ENCODE data around the gene SPOCK1.

The SPOCK1 gene

GRCh38 chr5:137040641-137041340 is 458.3 kb downstream of the SPOCK1 start:
- no peak for DNase-seq

GRCh38 chr5:137040024-137040423 is 459.1 kb downstream of the SPOCK1 start:
- DNase-seq, result no peak

- DNase-seq, result no peak
Observed at GRCh38 chr5:137037848-137038247, 461.3 kb downstream of the SPOCK1 start.

GRCh38 chr5:137036640-137037039 is 462.5 kb downstream of the SPOCK1 start:
- no peak for DNase-seq

GRCh38 chr5:137035480-137035878 is 463.6 kb downstream of the SPOCK1 start:
- no peak for DNase-seq

GRCh38 chr5:137034764-137035479 is 464.2 kb downstream of the SPOCK1 start:
- no peak for DNase-seq

GRCh38 chr5:137034213-137034612 is 464.9 kb downstream of the SPOCK1 start:
- DNase-seq, result no peak

GRCh38 chr5:137032929-137033328 is 466.2 kb downstream of the SPOCK1 start:
- DNase-seq, result no peak

GRCh38 chr5:137027758-137028157 is 471.4 kb downstream of the SPOCK1 start:
- DNase-seq, result no peak

- DNase-seq, result no peak
Observed at GRCh38 chr5:137026296-137026695, 472.8 kb downstream of the SPOCK1 start.

GRCh38 chr5:137024044-137024443 is 475.1 kb downstream of the SPOCK1 start:
- no peak for DNase-seq

- DNase-seq, result no peak
Observed at GRCh38 chr5:137023371-137023770, 475.8 kb downstream of the SPOCK1 start.

GRCh38 chr5:137022725-137023124 is 476.4 kb downstream of the SPOCK1 start:
- no peak for DNase-seq

- no peak for DNase-seq
Observed at GRCh38 chr5:137022043-137022442, 477.1 kb downstream of the SPOCK1 start.

- no peak for DNase-seq
Observed at GRCh38 chr5:137019229-137019628, 479.9 kb downstream of the SPOCK1 start.

GRCh38 chr5:137016783-137017324 is 482.3 kb downstream of the SPOCK1 start:
- DNase-seq, result no peak

- no peak for DNase-seq
Observed at GRCh38 chr5:137015540-137016116, 483.5 kb downstream of the SPOCK1 start.

- no peak for DNase-seq
Observed at GRCh38 chr5:137014731-137015130, 484.4 kb downstream of the SPOCK1 start.

GRCh38 chr5:137010226-137010625 is 488.9 kb downstream of the SPOCK1 start:
- DNase-seq, result no peak

GRCh38 chr5:137004279-137004678 is 494.8 kb downstream of the SPOCK1 start:
- no peak for DNase-seq

GRCh38 chr5:137001026-137001569 is 498.0 kb downstream of the SPOCK1 start:
- no peak for DNase-seq

- DNase-seq, result no peak
Observed at GRCh38 chr5:136999787-137000186, 499.3 kb downstream of the SPOCK1 start.

GRCh38 chr5:136998854-136999357 is 500.2 kb downstream of the SPOCK1 start:
- DNase-seq, result no peak
